SK-N-SH (cell line): ENCODE data around the gene CRYBG3. TPM values are rescaled to one million over a fixed set of nuclear protein-coding genes. Genes with fewer than 3 reads are reported as not detected.

Experiments used
- CTCF ChIA-PET: fragments of 300-600, 350-600 bp; formaldehyde crosslinking; extraction: SDS; loops from one replicate; lab custom pipeline; 2021; lab: Yijun Ruan, JAX
- POLR2A ChIA-PET: fragments of 350-600 bp; sonication (Branson Sonifier 250); formaldehyde crosslinking; extraction: SDS; loops from one replicate; lab custom pipeline; 2020; ENCODE audit warnings: antibody characterized with exemption, inconsistent platforms; lab: Yijun Ruan, JAX
- DNase-seq: peaks from one replicate; pipeline ENCODE4 v3.0.0; 2012
- H2AFZ ChIP-seq: fragments of 200-600 bp; sonication (generic); 2 replicates; pipeline ENCODE4 v1.8.1; 2016; ENCODE audit warnings: antibody characterized with exemption, mild to moderate bottlenecking, low read depth
- H3F3A ChIP-seq: fragments of 200-600 bp; sonication (generic); replicated peaks from 2 replicates; pipeline ENCODE3; 2016; ENCODE audit warnings: antibody characterized with exemption, mild to moderate bottlenecking; ENCODE audit not compliant: insufficient read depth
- H3K27ac ChIP-seq, 2 experiments: fragments of 200-500 bp in 1 of 2; fragments of 200-600 bp in 1 of 2; sonication (Bioruptor generic) in 1 of 2; sonication (generic), shearing (Covaris generic) in 1 of 2; 2 replicates each; pipeline versions ENCODE4 v1.5.1 to v1.6.1; 2014 to 2016; ENCODE audit warnings: low read depth in 2 of 2, inconsistent platforms in 1 of 2, low read length in 1 of 2, mild to moderate bottlenecking in 1 of 2, mixed read lengths in 1 of 2
- H3K27me3 ChIP-seq: fragments of 200-600 bp; sonication (generic), shearing (Covaris generic); 2 replicates; pipeline ENCODE4 v1.6.1; 2016; ENCODE audit warnings: mixed run types; ENCODE audit not compliant: insufficient read depth
- H3K36me3 ChIP-seq, 2 experiments: fragments of 200-500 bp in 1 of 2; fragments of 200-600 bp in 1 of 2; sonication (Bioruptor generic) in 1 of 2; sonication (generic) in 1 of 2; replicated peaks in 1 of 2; 2 replicates each; pipeline versions ENCODE3 to v1.5.1; 2014 to 2016; ENCODE audit warnings: low read length in 1 of 2, mild to moderate bottlenecking in 1 of 2; ENCODE audit not compliant: insufficient read depth in 2 of 2, control insufficient read depth in 1 of 2
- H3K4me1 ChIP-seq, 2 experiments: fragments of 200-500 bp in 1 of 2; fragments of 200-600 bp in 1 of 2; sonication (Bioruptor generic) in 1 of 2; sonication (generic), shearing (Covaris generic) in 1 of 2; 2 replicates each; pipeline versions ENCODE4 v1.5.1 to v1.6.1; 2014 to 2016; ENCODE audit warnings: low read depth in 1 of 2, low read length in 1 of 2, mixed run types in 1 of 2; ENCODE audit not compliant: insufficient read depth in 2 of 2, control insufficient read depth in 1 of 2
- H3K4me2 ChIP-seq: fragments of 200-600 bp; sonication (generic), shearing (Covaris generic); 2 replicates; pipeline ENCODE4 v1.6.1; 2017; ENCODE audit warnings: mixed run types
- H3K4me3 ChIP-seq, 2 experiments: fragments of 200-500 bp in 1 of 2; fragments of 200-600 bp in 1 of 2; sonication (Bioruptor generic) in 1 of 2; sonication (generic), shearing (Covaris generic) in 1 of 2; 2 replicates each; pipeline versions ENCODE4 v1.5.1 to v1.8.1; 2014 to 2016; ENCODE audit warnings: low read depth in 2 of 2, inconsistent platforms in 1 of 2, low read length in 1 of 2, mild to moderate bottlenecking in 1 of 2, mixed read lengths in 1 of 2, moderate library complexity in 1 of 2
- H3K79me2 ChIP-seq: fragments of 200-600 bp; sonication (generic); 2 replicates; pipeline ENCODE4 v1.8.1; 2017; ENCODE audit warnings: mild to moderate bottlenecking; ENCODE audit not compliant: insufficient read depth
- H3K9ac ChIP-seq: fragments of 200-600 bp; sonication (generic); 2 replicates; pipeline ENCODE4 v1.6.1; 2017; ENCODE audit warnings: mixed run types
- H3K9me2 ChIP-seq: fragments of 200-600 bp; sonication (generic); 2 replicates; pipeline ENCODE4 v1.6.1; 2017; ENCODE audit warnings: mixed run types
- H3K9me3 ChIP-seq: fragments of 200-600 bp; sonication (generic); 2 replicates; pipeline ENCODE4 v1.6.1; 2017; ENCODE audit warnings: mixed run types, mild to moderate bottlenecking, moderate library complexity
- H4K20me1 ChIP-seq: fragments of 200-600 bp; sonication (generic); 2 replicates; pipeline ENCODE4 v1.6.1; 2017; ENCODE audit warnings: mild to moderate bottlenecking, mixed run types; ENCODE audit not compliant: insufficient read depth
- EP300 ChIP-seq, 2 experiments: IDR thresholded peaks; 2 replicates each; pipeline versions ENCODE4 v1.4.0 to v1.6.1; 2012; ENCODE audit warnings: borderline replicate concordance in 1 of 2, low read depth in 1 of 2, low read length in 1 of 2
- FOXM1 ChIP-seq: IDR thresholded peaks from 2 replicates; pipeline ENCODE4 v1.4.0; 2012; ENCODE audit warnings: low read depth, mild to moderate bottlenecking
- GABPA ChIP-seq: IDR thresholded peaks from 2 replicates; pipeline ENCODE4 v1.4.0; 2012; ENCODE audit warnings: low read depth, mild to moderate bottlenecking
- GATA2 ChIP-seq: sonication (generic); formaldehyde crosslinking; IDR thresholded peaks from 2 replicates; pipeline ENCODE4 v1.5.0; 2020; ENCODE audit warnings: mild to moderate bottlenecking, missing genetic modification reagents
- MXI1 ChIP-seq: IDR thresholded peaks from 2 replicates; pipeline ENCODE4 v1.6.1; 2012; ENCODE audit warnings: mild to moderate bottlenecking, low read depth, low read length, improper control_type of control experiment
- NFIC ChIP-seq: IDR thresholded peaks from 2 replicates; pipeline ENCODE4 v1.4.0; 2012; ENCODE audit warnings: borderline replicate concordance
- NRF1 ChIP-seq: IDR thresholded peaks from 2 replicates; pipeline ENCODE4 v1.6.1; 2012; ENCODE audit warnings: low read depth, mild to moderate bottlenecking, low read length
- RCOR1 ChIP-seq: fragments of 150-350 bp; IDR thresholded peaks from 2 replicates; pipeline ENCODE4 v1.6.1; 2017; ENCODE audit warnings: antibody characterized with exemption, low read length
- REST ChIP-seq: IDR thresholded peaks from 2 replicates; pipeline ENCODE4 v1.6.1; 2012; ENCODE audit warnings: mild to moderate bottlenecking, low read depth, low read length, moderate library complexity
- RFX5 ChIP-seq: IDR thresholded peaks from 2 replicates; pipeline ENCODE4 v1.6.1; 2012; ENCODE audit warnings: mild to moderate bottlenecking, improper control_type of control experiment, low read length
- RXRA ChIP-seq: IDR thresholded peaks from 2 replicates; pipeline ENCODE4 v1.4.0; 2012; ENCODE audit warnings: low read depth, mild to moderate bottlenecking, borderline replicate concordance
- SIN3A ChIP-seq: IDR thresholded peaks from 2 replicates; pipeline ENCODE4 v1.6.1; 2012; ENCODE audit warnings: low read depth, mild to moderate bottlenecking, low read length, moderate library complexity, borderline replicate concordance
- SMC3 ChIP-seq: IDR thresholded peaks from 2 replicates; pipeline ENCODE4 v1.6.1; 2012; ENCODE audit warnings: low read depth, low read length, improper control_type of control experiment
- TAF1 ChIP-seq: IDR thresholded peaks from 2 replicates; pipeline ENCODE4 v1.6.1; 2012; ENCODE audit warnings: low read depth, mild to moderate bottlenecking, low read length, moderate library complexity, borderline replicate concordance
- TCF12 ChIP-seq: IDR thresholded peaks from 2 replicates; pipeline ENCODE4 v1.4.0; 2012
- USF2 ChIP-seq: fragments of 150-350 bp; IDR thresholded peaks from 2 replicates; pipeline ENCODE4 v1.6.1; 2017; ENCODE audit warnings: antibody characterized with exemption, low read length, low read depth, borderline replicate concordance
- WGBS: methylation state at CpG from one replicate; pipeline ENCODE4 v1.1.6; 2017; ENCODE audit warnings: low lambda C conversion rate; 5-methylcytosine and 5-hydroxymethylcytosine counted together
- polyA plus RNA-seq, 3 experiments: library from polyadenylated mRNA; depleted of rRNA; stranded (reverse); fragments of >200 nt; gene quantifications; 2 replicates each; pipeline ENCODE4 v1.2.3, GENCODE V29; 2012

Gene CRYBG3
- polyA plus RNA-seq, 1 of the 3 experiments (the other 2 are of a cell fraction): 2.4 TPM

- Histone ChIP-seq H3K4me3 (no peak overlapping the region), H3K27me3 (no peaks in the 10 kb centered on the region), H4K20me1 (no peaks in the 10 kb centered on the region), H2AFZ (no peak overlapping the region), H3K4me2 (no peak overlapping the region), H3K9me3 (no peaks in the 10 kb centered on the region), H3K9me2 (no peaks in the 10 kb centered on the region), H3K36me3 (no peaks in the 10 kb centered on the region), H3K79me2 (no peaks in the 10 kb centered on the region; the same call in 1 of the 2 replicates), H3F3A (peaks cover 5% of the 10 kb centered on the region), H3K9ac (no peak overlapping the region), H3K4me1 (no peaks in the 10 kb centered on the region; a peak in 1 of 4 replicates), H3K27ac (no peak overlapping the region)
- POLR2A ChIA-PET: no interaction called here
- DNase-seq: no peak
- CTCF ChIA-PET: no interaction called here
- no peak for TF ChIP-seq GATA2
- no peak for TF ChIP-seq RXRA
- 79% methylated on average over 5 of the region's 5 CpGs for WGBS
These were observed 13.9 kb downstream of the CRYBG3 start for GRCh38 chr3:97835761-97836160.

- Histone ChIP-seq H2AFZ (no peak overlapping the region), H3K9ac (no peak overlapping the region), H3K9me3 (no peaks in the 10 kb centered on the region), H3K27ac (no peak overlapping the region), H3F3A (peaks cover 5% of the 10 kb centered on the region), H3K36me3 (peaks cover 0 to 2% of the 10 kb centered on the region in 2 experiments), H4K20me1 (no peaks in the 10 kb centered on the region), H3K4me1 (no peaks in the 10 kb centered on the region; a peak in 1 of 4 replicates), H3K4me2 (no peak overlapping the region), H3K27me3 (no peaks in the 10 kb centered on the region), H3K79me2 (no peaks in the 10 kb centered on the region; the same call in 1 of the 2 replicates), H3K4me3 (no peak overlapping the region), H3K9me2 (no peaks in the 10 kb centered on the region)
- TF ChIP-seq TCF12: no peak
- no peak for TF ChIP-seq RCOR1
- TF ChIP-seq SMC3: no peak
- TF ChIP-seq FOXM1: no peak
- no peak for TF ChIP-seq GATA2
- no peak for TF ChIP-seq RFX5
- TF ChIP-seq MXI1: no peak
- no peak for TF ChIP-seq SIN3A
- TF ChIP-seq USF2: no peak
- TF ChIP-seq NFIC: no peak
- TF ChIP-seq GABPA: no peak
- no peak for TF ChIP-seq TAF1
- TF ChIP-seq NRF1: no peak
- no peak for TF ChIP-seq EP300 (IDR thresholded peaks at IDR 0.05; ENCODE audit: borderline replicate concordance in 1 of 2, low read depth in 1 of 2, low read length in 1 of 2)
- TF ChIP-seq REST: no peak
- no peak for DNase-seq
- ChIA-PET CTCF (interaction anchor here (1.1 to 3.8 kb wide), 3 partner anchors 11 to 178 kb away, joined by 3 to 18 read pairs (median 3); partner anchors contain the start of gene CRYBG3), POLR2A (no interaction called here)
- 74% methylated on average over 3 of the region's 3 CpGs for WGBS
These were observed 16.6 kb downstream of the CRYBG3 start for GRCh38 chr3:97838393-97838792.
